ENCODE measurements around the gene MAPK6.
"Not testable (repeated sequence)": the region's sequence is repeated elsewhere in the genome, so short reads cannot be mapped to it uniquely, and the experiment has no call there.

Gene MAPK6

GRCh38 chr15:52037889-52038505, 19.0 kb downstream of the MAPK6 start:
- no peak overlapping the region for H3K27ac ChIP-seq
- TF ChIP-seq CTCF (conservative IDR thresholded peaks at IDR 0.05): no peak

- no peak overlapping the region for H3K27ac ChIP-seq
- no peak for TF ChIP-seq CTCF (conservative IDR thresholded peaks at IDR 0.05)
Measured at GRCh38 chr15:52039925-52040781, 21.1 kb downstream of the MAPK6 start.

- no peak overlapping the region for H3K27ac ChIP-seq
- TF ChIP-seq CTCF (conservative IDR thresholded peaks at IDR 0.05): no peak
Measured at GRCh38 chr15:52042051-52042851, 23.2 kb downstream of the MAPK6 start.

- H3K27ac ChIP-seq: not testable (repeated sequence)
Measured at GRCh38 chr15:52045795-52046298, 26.8 kb downstream of the MAPK6 start.

- not testable (repeated sequence) for H3K27ac ChIP-seq
Measured at GRCh38 chr15:52046552-52046951, 27.5 kb downstream of the MAPK6 start.

GRCh38 chr15:52050416-52050815, 31.4 kb downstream of the MAPK6 start:
- TF ChIP-seq CTCF (conservative IDR thresholded peaks at IDR 0.05): no peak
- H3K27ac ChIP-seq: no peak overlapping the region

GRCh38 chr15:52052066-52052935, 33.3 kb downstream of the MAPK6 start:
- no peak for TF ChIP-seq CTCF (conservative IDR thresholded peaks at IDR 0.05)
- no peak overlapping the region for H3K27ac ChIP-seq

Measured in VCaP (cell line).